Measurements from ENCODE around the gene SLC38A11.
A peak's percentile ranks its signal among the peaks of the same experiment; 100 is the strongest.

Gene SLC38A11

DNA sequence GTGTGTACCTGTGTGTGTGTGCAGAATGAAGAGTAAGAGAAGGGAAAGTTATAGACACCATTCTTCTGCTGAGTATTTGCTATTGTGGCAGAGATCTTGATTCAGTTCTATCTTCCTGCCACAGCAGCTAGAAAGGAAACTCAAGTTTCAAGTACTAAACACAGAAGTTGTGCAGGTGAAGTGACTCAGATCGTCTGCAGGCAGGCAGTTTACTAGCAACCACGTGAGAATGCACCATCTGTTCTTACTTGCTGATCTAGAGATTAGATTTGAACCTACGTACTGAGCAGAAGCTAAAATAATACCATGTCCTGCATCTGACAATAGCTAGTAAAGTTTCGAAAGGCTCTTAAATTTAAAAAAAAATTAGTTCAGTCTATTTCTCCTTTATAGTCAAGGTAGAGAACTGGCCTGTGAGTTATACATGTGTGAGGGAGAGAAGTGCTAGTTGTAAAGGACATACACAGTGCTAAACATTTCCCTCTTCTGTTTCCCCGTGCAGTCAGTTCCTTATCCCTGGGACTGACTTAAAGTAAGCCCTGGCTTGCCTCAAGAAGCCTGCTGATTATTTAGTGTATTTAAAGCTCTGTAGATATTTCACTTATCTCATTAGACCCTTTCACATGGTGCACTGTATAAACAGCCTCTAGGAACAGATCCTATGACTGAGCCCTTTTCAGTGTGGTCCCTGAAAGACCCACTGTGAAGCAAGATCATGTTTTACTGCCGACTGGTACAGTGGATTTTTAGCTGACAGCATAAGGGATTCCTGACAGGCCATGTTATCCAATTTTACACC, 45.0 kb downstream of the SLC38A11 start:
- no peak for DNase-seq (ENCODE audit: low read depth)
- H3K4me3 ChIP-seq (ENCODE audit: low read length) = no peak overlapping the region
- TF ChIP-seq CTCF (conservative IDR thresholded peaks at IDR 0.05; ENCODE audit: low read length) = no peak

GRCh38 chr2:164906947-164907346, 48.4 kb downstream of the SLC38A11 start:
- no peak for TF ChIP-seq CTCF (conservative IDR thresholded peaks at IDR 0.05; ENCODE audit: low read length)
- no peak overlapping the region for H3K4me3 ChIP-seq (ENCODE audit: low read length)

DNA sequence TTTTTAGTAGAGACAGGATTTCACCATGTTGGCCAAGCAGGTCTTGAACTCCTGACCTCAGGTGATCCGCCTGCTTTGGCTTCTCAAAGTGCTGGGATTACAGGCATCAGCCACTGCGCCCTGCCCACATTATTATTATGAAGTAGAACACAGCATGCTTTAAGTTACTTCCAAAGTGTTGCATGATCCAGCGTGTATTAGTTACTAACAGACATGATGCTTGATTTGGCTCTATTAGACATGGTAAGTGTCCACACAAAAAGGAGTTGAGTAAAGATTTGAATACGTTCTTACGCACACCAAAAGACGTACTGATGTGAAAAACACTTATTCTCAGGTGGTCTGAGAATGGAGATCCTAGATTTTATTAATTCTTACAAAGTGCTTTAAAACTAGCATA, 50.0 kb downstream of the SLC38A11 start:
- TF ChIP-seq CTCF (conservative IDR thresholded peaks at IDR 0.05; ENCODE audit: low read length) = no peak
- no peak overlapping the region for H3K4me3 ChIP-seq (ENCODE audit: low read length)
- DNase-seq (ENCODE audit: low read depth) = no peak

More at GRCh38 chr2:164906947-164907346, 48.4 kb downstream of the SLC38A11 start:
- DNase-seq (ENCODE audit: low read depth) = no peak

- H3K4me3 ChIP-seq (ENCODE audit: low read length) = no peak overlapping the region
- no peak for TF ChIP-seq CTCF (conservative IDR thresholded peaks at IDR 0.05; ENCODE audit: low read length)
- DNase-seq (ENCODE audit: low read depth) = no peak
Observed at GRCh38 chr2:164903951-164904350, 51.4 kb downstream of the SLC38A11 start.

DNA sequence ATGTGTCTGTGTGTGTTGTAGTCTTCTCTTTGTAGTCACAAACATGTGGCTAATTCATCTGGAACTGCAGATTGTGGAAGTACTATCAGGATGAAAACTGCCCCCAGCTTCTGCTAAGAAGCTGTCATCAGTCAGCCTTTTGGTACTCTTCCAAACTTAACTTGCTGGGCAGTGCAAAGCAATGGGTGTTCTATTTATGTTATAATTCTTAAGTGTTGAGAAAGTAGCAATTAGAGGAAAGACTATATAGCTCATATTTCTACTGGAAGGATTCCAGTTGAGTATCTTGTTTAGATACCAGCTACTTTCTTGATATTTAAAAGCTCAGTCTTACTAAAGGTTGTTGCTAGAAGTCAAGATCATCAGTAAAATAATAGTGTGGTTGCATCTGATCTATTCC, 52.1 kb downstream of the SLC38A11 start:
- no peak overlapping the region for H3K4me3 ChIP-seq (ENCODE audit: low read length)
- TF ChIP-seq CTCF (conservative IDR thresholded peaks at IDR 0.05; ENCODE audit: low read length) = no peak
- DNase-seq (ENCODE audit: low read depth) = peak; percentile 57

- DNase-seq (ENCODE audit: low read depth) = no peak
- TF ChIP-seq CTCF (conservative IDR thresholded peaks at IDR 0.05; ENCODE audit: low read length) = no peak
- H3K4me3 ChIP-seq (ENCODE audit: low read length) = no peak overlapping the region
Observed at GRCh38 chr2:164899121-164899520, 56.2 kb downstream of the SLC38A11 start.

- no peak for TF ChIP-seq CTCF (conservative IDR thresholded peaks at IDR 0.05; ENCODE audit: low read length)
- no peak overlapping the region for H3K4me3 ChIP-seq (ENCODE audit: low read length)
- DNase-seq (ENCODE audit: low read depth) = peak; percentile 50
Observed at GRCh38 chr2:164898475-164898874, 56.9 kb downstream of the SLC38A11 start.

Measured in AG10803 (cell line).